CD8-positive, alpha-beta memory T cell (primary cell): ENCODE data around the gene OR10P1. TPM values are rescaled to one million over a fixed set of nuclear protein-coding genes. Genes with fewer than 3 reads are reported as not detected.
A peak's percentile ranks its signal among the peaks of the same experiment; 100 is the strongest.
"Not testable (repeated sequence)": the region's sequence is repeated elsewhere in the genome, so short reads cannot be mapped to it uniquely, and the experiment has no call there.

Experiments used
- CTCF ChIA-PET: fragments of 350-600 bp; sonication (Branson Sonifier 250); formaldehyde crosslinking; loops from one replicate; lab custom pipeline; 2021; ENCODE audit warnings: antibody characterized with exemption; lab: Charles Lee
- POLR2A ChIA-PET: fragments of 350-600 bp; sonication (Branson Sonifier 250); formaldehyde crosslinking; loops from one replicate; lab custom pipeline; 2021; ENCODE audit warnings: antibody characterized with exemption; lab: Charles Lee
- DNase-seq, 5 donors: peaks; one replicate each; pipeline versions ENCODE4 v3.0.0 to v3.0.0-alpha.2; 2020 to 2022; ENCODE audit warnings: mixed read lengths in 1 of 5
- H3K27ac ChIP-seq: one replicate; pipeline ENCODE4 v1.7.0; 2013; ENCODE audit warnings: low read depth, mild to moderate bottlenecking, low read length, moderate library complexity
- H3K27me3 ChIP-seq: 2 replicates; pipeline ENCODE4 v1.7.0; 2013; ENCODE audit warnings: low read length, mild to moderate bottlenecking; ENCODE audit not compliant: insufficient read depth, poor library complexity, severe bottlenecking
- H3K36me3 ChIP-seq: 2 replicates; pipeline ENCODE4 v1.7.0; 2013; ENCODE audit warnings: mild to moderate bottlenecking, low read length, moderate library complexity; ENCODE audit not compliant: insufficient read depth
- H3K4me1 ChIP-seq: 2 replicates; pipeline ENCODE4 v1.7.0; 2013; ENCODE audit warnings: mild to moderate bottlenecking, low read length, moderate library complexity; ENCODE audit not compliant: insufficient read depth
- H3K4me3 ChIP-seq: 2 replicates; pipeline ENCODE4 v1.7.0; 2013; ENCODE audit warnings: mild to moderate bottlenecking, low read length
- H3K9me3 ChIP-seq: 2 replicates; pipeline ENCODE4 v1.7.0; 2013; ENCODE audit warnings: mild to moderate bottlenecking, low read length
- H3K27ac Mint-ChIP-seq, 8 donors: one replicate each; pipeline ENCODE4 v1.8.0; 2020 to 2021; ENCODE audit warnings: mixed read lengths in 8 of 8, mild to moderate bottlenecking in 6 of 8, inconsistent platforms in 3 of 8, moderate library complexity in 3 of 8
- H3K27me3 Mint-ChIP-seq, 2 donors: one replicate each; pipeline ENCODE4 v1.8.0; 2020 to 2021; ENCODE audit warnings: mixed read lengths in 2 of 2, mild to moderate bottlenecking in 1 of 2, moderate library complexity in 1 of 2
- H3K36me3 Mint-ChIP-seq, 3 donors: one replicate each; pipeline ENCODE4 v1.8.0; 2020 to 2021; ENCODE audit warnings: mixed read lengths in 3 of 3, inconsistent platforms in 1 of 3, mild to moderate bottlenecking in 1 of 3
- H3K4me1 Mint-ChIP-seq, 3 donors: one replicate each; pipeline ENCODE4 v1.8.0; 2020 to 2021; ENCODE audit warnings: mixed read lengths in 3 of 3, inconsistent platforms in 1 of 3, mild to moderate bottlenecking in 1 of 3
- H3K4me3 Mint-ChIP-seq, 7 donors: one replicate each; pipeline ENCODE4 v1.8.0; 2020 to 2021; ENCODE audit warnings: mixed read lengths in 7 of 7, mild to moderate bottlenecking in 6 of 7, moderate library complexity in 4 of 7, inconsistent platforms in 2 of 7
- H3K9me3 Mint-ChIP-seq, 5 donors: one replicate each; pipeline ENCODE4 v1.8.0; 2020 to 2022; ENCODE audit warnings: mixed read lengths in 5 of 5, mild to moderate bottlenecking in 3 of 5, moderate library complexity in 2 of 5, inconsistent platforms in 1 of 5
- polyA plus RNA-seq: library from polyadenylated mRNA; unstranded; fragments of 300-500 nt; fragmentation: Illumina TruSeq; gene quantifications from one replicate; pipeline ENCODE4 v1.2.3, GENCODE V29; 2021
- total RNA-seq, 2 experiments: library from RNA; stranded (reverse); gene quantifications; one replicate each; pipeline ENCODE4 v1.2.3, GENCODE V29; 2021

Gene OR10P1, protein sequence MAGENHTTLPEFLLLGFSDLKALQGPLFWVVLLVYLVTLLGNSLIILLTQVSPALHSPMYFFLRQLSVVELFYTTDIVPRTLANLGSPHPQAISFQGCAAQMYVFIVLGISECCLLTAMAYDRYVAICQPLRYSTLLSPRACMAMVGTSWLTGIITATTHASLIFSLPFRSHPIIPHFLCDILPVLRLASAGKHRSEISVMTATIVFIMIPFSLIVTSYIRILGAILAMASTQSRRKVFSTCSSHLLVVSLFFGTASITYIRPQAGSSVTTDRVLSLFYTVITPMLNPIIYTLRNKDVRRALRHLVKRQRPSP
- total RNA-seq (not detected), polyA plus RNA-seq (not detected)

DNA sequence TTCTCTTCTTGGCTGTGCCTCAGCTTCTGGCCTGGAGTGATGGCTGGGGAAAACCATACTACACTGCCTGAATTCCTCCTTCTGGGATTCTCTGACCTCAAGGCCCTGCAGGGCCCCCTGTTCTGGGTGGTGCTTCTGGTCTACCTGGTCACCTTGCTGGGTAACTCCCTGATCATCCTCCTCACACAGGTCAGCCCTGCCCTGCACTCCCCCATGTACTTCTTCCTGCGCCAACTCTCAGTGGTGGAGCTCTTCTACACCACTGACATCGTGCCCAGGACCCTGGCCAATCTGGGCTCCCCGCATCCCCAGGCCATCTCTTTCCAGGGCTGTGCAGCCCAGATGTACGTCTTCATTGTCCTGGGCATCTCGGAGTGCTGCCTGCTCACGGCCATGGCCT, at the start of gene OR10P1:
TSS of gene OR10P1 (plus strand) at position 40 of the 400 bp plus-strand sequence. CDS start at position 40, 0 bp downstream.
- CTCF ChIA-PET, result interaction anchor here (1.2 to 1.7 kb wide), 2 partner anchors 10 to 19 kb away, joined by 4 to 5 read pairs; no protein-coding TSS in a partner anchor
- H3K4me1 ChIP-seq, result peaks cover 14% of the 10 kb centered on the region

DNA sequence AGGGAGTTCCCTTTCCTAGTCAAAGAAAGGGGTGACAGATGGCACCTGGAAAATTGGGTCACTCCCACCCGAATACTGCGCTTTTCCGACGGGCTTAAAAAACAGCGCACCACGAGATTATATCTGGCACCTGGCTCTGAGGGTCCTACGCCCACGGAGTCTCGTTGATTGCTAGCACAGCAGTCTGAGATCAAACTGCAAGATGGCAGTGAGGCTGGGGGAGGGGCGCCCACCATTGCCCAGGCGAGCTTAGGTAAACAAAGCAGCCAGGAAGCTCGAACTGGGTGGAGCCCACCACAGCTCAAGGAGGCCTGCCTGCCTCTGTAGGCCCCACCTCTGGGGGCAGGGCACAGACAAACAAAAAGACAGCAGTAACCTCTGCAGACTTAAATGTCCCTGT, 46.5 kb upstream of the OR10P1 start:
- H3K4me1 ChIP-seq, H3K27me3 ChIP-seq, H3K4me3 ChIP-seq, POLR2A ChIA-PET, H3K4me3 Mint-ChIP-seq, H3K36me3 ChIP-seq, H3K9me3 ChIP-seq, H3K36me3 Mint-ChIP-seq, CTCF ChIA-PET, H3K27ac ChIP-seq, H3K4me1 Mint-ChIP-seq: not testable (repeated sequence)
- DNase-seq, result peak in 1 of 5 donors; percentile 1
- H3K27ac Mint-ChIP-seq, result peak overlapping the region in 2 of 8 donors; percentile 23 to 26
- peaks cover 33 to 61% of the 10 kb centered on the region in 2 donors for H3K27me3 Mint-ChIP-seq
- H3K9me3 Mint-ChIP-seq, result peaks cover 0 to 28% (median 15%) of the 10 kb centered on the region in 5 donors

More for the DNA sequence above, at the start of gene OR10P1:
- Mint-ChIP-seq H3K4me1 (peaks cover 6 to 14% (median 10%) of the 10 kb centered on the region in 3 donors), H3K4me3 (peak within 1 kb of the TSS; percentile 3 to 75 (median 45)), H3K27ac (peak within 1 kb of the TSS in 6 of 8 donors; percentile 4 to 85 (median 69)), H3K36me3 (no peaks in the 10 kb centered on the region), H3K27me3 (peaks cover 10 to 31% of the 10 kb centered on the region in 2 donors), H3K9me3 (no peaks in the 10 kb centered on the region)
- no peak within 1 kb of the TSS for H3K27ac ChIP-seq
- no peaks in the 10 kb centered on the region for H3K36me3 ChIP-seq
- no peaks in the 10 kb centered on the region for H3K27me3 ChIP-seq
- no peak within 1 kb of the TSS for H3K4me3 ChIP-seq
- H3K9me3 ChIP-seq, result no peaks in the 10 kb centered on the region
- no peak for DNase-seq
- POLR2A ChIA-PET, result no interaction called here

DNA sequence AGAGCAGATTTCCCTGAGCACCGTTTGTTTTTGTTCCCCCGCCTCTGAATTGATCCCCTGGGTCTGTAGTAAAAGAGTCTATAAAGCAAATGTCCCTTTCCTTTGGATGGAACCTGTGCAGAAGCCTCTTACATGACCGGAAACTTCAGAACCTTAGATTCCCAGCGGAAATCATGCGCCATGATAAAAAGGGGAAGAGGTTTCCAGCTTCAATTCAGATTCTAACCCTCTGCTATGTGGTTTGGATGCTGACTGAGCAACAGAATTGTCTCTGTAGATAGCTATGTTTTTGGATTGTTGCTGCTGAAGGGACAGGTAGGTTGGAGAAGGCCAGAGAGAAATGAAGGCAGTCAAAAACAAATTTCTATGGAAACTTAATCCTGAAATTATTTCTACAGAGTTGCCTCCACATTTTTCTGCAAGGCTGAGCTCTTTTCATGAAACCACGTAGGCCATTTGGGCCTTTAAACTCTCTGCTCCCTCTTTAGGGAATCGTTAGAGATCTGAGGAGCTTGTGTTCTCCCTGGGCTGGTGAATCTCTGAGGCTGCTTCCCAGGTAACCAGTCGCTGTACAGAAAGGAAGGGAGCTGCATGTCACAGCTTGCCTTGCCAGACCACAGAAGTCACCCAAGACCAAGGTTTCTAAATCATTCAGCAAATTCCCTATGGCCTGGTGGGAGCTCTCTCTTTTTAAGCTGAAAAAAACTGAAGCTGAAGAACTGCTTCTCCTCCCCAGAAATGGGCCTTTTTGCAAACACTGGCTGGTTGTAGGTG, 28.7 kb upstream of the OR10P1 start:
- CTCF ChIA-PET, result interaction anchor here (0.8 kb wide), 1 partner anchor 9 kb away, joined by 3 read pairs; no protein-coding TSS in a partner anchor
- Histone ChIP-seq H3K36me3 (no peaks in the 10 kb centered on the region), H3K27me3 (no peaks in the 10 kb centered on the region), H3K9me3 (no peaks in the 10 kb centered on the region), H3K4me3 (no peak overlapping the region), H3K27ac (no peak overlapping the region), H3K4me1 (no peaks in the 10 kb centered on the region)
- H3K36me3 Mint-ChIP-seq, result no peaks in the 10 kb centered on the region
- peaks cover 10 to 53% of the 10 kb centered on the region in 2 donors for H3K27me3 Mint-ChIP-seq
- DNase-seq, result no peak
- H3K4me3 Mint-ChIP-seq, result no peak overlapping the region
- H3K9me3 Mint-ChIP-seq, result no peaks in the 10 kb centered on the region
- no peak overlapping the region for H3K27ac Mint-ChIP-seq
- POLR2A ChIA-PET, result no interaction called here
- H3K4me1 Mint-ChIP-seq, result no peaks in the 10 kb centered on the region

DNA sequence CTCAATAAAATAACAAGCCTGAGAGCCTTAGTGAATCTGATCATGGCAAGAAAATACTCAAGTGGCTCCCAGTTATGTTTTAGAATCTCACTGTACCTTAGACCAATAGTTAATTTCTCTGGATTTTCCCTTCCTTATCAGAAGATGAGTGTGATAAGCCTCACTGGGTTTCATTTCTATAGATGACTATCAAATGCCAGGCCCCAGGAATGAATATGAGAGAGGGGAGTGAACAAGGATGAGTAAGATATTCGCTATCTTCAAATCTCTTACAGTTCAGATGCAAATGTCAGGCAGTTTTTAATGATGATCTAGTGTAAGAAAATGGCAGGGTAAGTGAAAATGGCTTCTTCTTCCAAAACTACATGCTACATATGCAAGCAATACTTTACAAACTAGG, 26.1 kb upstream of the OR10P1 start:
- no peaks in the 10 kb centered on the region for H3K9me3 ChIP-seq
- H3K27ac ChIP-seq, result no peak overlapping the region
- no peaks in the 10 kb centered on the region for H3K36me3 ChIP-seq
- H3K4me1 ChIP-seq, result no peaks in the 10 kb centered on the region
- Mint-ChIP-seq H3K9me3 (peaks cover 3 to 10% (median 10%) of the 10 kb centered on the region in 5 donors), H3K36me3 (no peaks in the 10 kb centered on the region), H3K4me3 (no peak overlapping the region), H3K27ac (no peak overlapping the region), H3K4me1 (no peaks in the 10 kb centered on the region), H3K27me3 (peaks cover 17 to 59% of the 10 kb centered on the region in 2 donors)
- ChIA-PET CTCF (no interaction called here), POLR2A (no interaction called here)
- DNase-seq, result no peak
- H3K4me3 ChIP-seq, result no peak overlapping the region
- H3K27me3 ChIP-seq, result peaks cover 6% of the 10 kb centered on the region

DNA sequence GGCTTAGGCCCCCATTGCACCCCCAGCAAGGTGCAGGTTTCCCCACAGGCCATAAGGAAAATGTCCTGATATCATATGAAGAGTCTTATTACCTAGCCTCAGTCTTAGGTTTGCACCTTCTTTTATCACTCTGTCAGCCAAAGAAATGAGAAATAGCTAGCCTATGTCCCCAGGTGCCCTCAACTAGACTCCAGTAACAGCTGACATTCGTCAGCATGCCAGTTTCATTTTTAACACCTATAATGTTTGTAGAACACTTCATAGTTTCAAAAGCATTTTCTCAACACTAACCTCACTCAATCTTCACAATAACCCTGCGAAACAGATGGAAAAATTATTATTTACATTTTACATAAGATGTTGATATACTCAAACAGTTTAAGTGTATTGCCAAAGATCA, 24.0 kb upstream of the OR10P1 start:
- Histone ChIP-seq H3K4me1 (no peaks in the 10 kb centered on the region), H3K27me3 (peaks cover 6% of the 10 kb centered on the region), H3K36me3 (no peaks in the 10 kb centered on the region), H3K4me3 (no peak overlapping the region), H3K9me3 (no peaks in the 10 kb centered on the region), H3K27ac (no peak overlapping the region)
- H3K27ac Mint-ChIP-seq, result peak overlapping the region in 1 of 8 donors; percentile 8
- DNase-seq, result no peak
- H3K27me3 Mint-ChIP-seq, result peaks cover 19 to 70% of the 10 kb centered on the region in 2 donors
- no peak overlapping the region for H3K4me3 Mint-ChIP-seq
- peaks cover 5 to 22% (median 19%) of the 10 kb centered on the region in 5 donors for H3K9me3 Mint-ChIP-seq
- H3K36me3 Mint-ChIP-seq, result peaks cover 0 to 11% (median 0%) of the 10 kb centered on the region in 3 donors
- no peaks in the 10 kb centered on the region for H3K4me1 Mint-ChIP-seq
- ChIA-PET CTCF (no interaction called here), POLR2A (no interaction called here)

DNA sequence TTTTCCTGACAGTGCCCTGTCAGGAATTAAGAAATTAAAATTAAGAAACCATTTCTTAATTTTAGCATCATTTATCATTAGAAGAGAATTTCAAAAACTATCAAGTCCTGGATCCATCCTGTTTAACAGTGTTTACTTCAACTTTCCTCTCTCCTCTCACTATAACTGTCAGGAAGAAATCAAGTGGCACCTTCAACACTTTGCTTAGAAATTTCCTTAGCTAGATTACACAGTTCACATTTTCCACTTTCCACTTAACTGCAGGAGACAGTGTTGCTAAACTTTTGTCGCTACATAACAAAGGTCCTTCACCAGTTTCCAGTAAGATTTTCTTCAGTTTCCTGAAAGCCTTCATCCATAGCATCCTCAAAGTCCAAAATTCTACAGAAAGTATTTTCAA, 21.9 kb upstream of the OR10P1 start:
- peaks cover 5 to 22% (median 19%) of the 10 kb centered on the region in 5 donors for H3K9me3 Mint-ChIP-seq
- Histone ChIP-seq H3K27ac (no peak overlapping the region), H3K27me3 (peaks cover 6% of the 10 kb centered on the region), H3K4me1 (no peaks in the 10 kb centered on the region), H3K36me3 (no peaks in the 10 kb centered on the region), H3K9me3 (no peaks in the 10 kb centered on the region), H3K4me3 (no peak overlapping the region)
- H3K27me3 Mint-ChIP-seq, result peaks cover 21 to 65% of the 10 kb centered on the region in 2 donors
- ChIA-PET CTCF (interaction anchor here (0.8 to 1.4 kb wide), 2 partner anchors 13 to 42 kb away, joined by 3 read pairs; no protein-coding TSS in a partner anchor), POLR2A (no interaction called here)
- H3K27ac Mint-ChIP-seq, result no peak overlapping the region
- DNase-seq, result no peak
- H3K4me3 Mint-ChIP-seq, result no peak overlapping the region
- H3K4me1 Mint-ChIP-seq, result peaks cover 1 to 5% (median 4%) of the 10 kb centered on the region in 3 donors
- H3K36me3 Mint-ChIP-seq, result peaks cover 0 to 14% (median 0%) of the 10 kb centered on the region in 3 donors

DNA sequence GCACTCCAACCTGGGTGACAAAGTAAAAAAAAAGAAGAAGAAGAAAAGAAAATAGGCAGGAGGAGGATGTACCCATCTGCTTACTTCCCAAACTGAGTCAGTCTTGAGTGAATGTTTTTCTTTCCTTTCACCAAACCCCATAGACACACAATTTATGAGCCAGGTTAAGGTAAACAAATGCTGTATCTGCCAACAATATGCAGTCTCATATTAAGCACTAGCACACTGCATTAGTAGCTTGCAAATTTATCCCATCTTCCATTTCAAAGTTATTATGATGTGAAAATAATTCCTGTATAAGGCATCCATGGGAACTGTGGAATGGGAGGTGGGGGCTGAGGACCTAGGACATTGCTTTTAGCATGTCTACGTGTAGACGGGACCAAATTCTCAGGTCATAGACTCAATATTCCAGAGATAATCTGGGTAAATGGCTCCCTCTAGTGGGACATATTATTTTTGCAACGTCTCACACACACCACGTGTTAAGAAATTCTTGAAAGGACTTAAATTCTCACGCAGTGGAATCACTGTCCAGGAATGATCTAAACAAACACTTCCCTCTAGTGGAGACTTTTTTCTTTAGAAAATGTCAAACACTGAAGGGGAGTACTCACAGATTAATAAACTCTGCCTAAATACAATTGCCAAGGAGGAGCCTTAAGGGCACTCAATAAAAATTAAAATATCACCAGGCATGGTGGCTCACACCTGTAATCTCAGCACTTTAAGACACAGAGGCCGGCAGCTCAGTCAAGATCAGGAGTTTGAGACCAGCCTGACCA, 17.1 kb upstream of the OR10P1 start:
- Histone ChIP-seq H3K36me3 (no peaks in the 10 kb centered on the region), H3K9me3 (no peaks in the 10 kb centered on the region), H3K27me3 (no peaks in the 10 kb centered on the region), H3K4me1 (no peaks in the 10 kb centered on the region), H3K4me3 (no peak overlapping the region), H3K27ac (no peak overlapping the region)
- DNase-seq, result peak in 4 of 5 donors; percentile 17 to 70 (median 52)
- POLR2A ChIA-PET, result no interaction called here
- Mint-ChIP-seq H3K27me3 (peaks cover 16 to 40% of the 10 kb centered on the region in 2 donors), H3K4me3 (no peak overlapping the region), H3K27ac (no peak overlapping the region), H3K36me3 (peaks cover 0 to 14% (median 0%) of the 10 kb centered on the region in 3 donors), H3K9me3 (peaks cover 5 to 22% (median 19%) of the 10 kb centered on the region in 5 donors), H3K4me1 (peaks cover 2 to 5% (median 5%) of the 10 kb centered on the region in 3 donors)
- CTCF ChIA-PET, result interaction anchor here (0.7 to 2.8 kb wide), 6 partner anchors 16 to 431 kb away, joined by 3 to 10 read pairs (median 5); no protein-coding TSS in a partner anchor
